K562 (cell line): ENCODE results near the gene DNM1. TPM values are rescaled to one million over a fixed set of nuclear protein-coding genes. Genes with fewer than 3 reads are reported as not detected.
A peak's percentile ranks its signal among the peaks of the same experiment; 100 is the strongest.

Experiments
- ATF1 ChIP-seq, 2 experiments: fragments of 450-650 bp in 1 of 2; IDR thresholded peaks; 2 replicates each; pipeline ENCODE4 v1.6.1; 2016; ENCODE audit warnings: missing compliant biosample characterization in 1 of 2, missing genetic modification characterization in 1 of 2
- BRF2 ChIP-seq: IDR thresholded peaks from 3 replicates; pipeline ENCODE4 v1.6.1; 2011; ENCODE audit warnings: borderline replicate concordance, mild to moderate bottlenecking; ENCODE audit not compliant: insufficient read length, insufficient read depth
- CHD1 ChIP-seq: fragments of 200-600 bp; sonication (generic); IDR thresholded peaks from one replicate; pipeline ENCODE4 v1.6.1; 2012; ENCODE audit warnings: mild to moderate bottlenecking, moderate library complexity, low read length, inconsistent platforms
- ETS1 ChIP-seq: conservative IDR thresholded peaks from 2 replicates; pipeline ENCODE4 v1.6.1; 2011; ENCODE audit warnings: low read depth, mild to moderate bottlenecking, low read length; ENCODE audit not compliant: control insufficient read depth
- EZH2 ChIP-seq: IDR thresholded peaks from 2 replicates; pipeline ENCODE4 v1.6.1; 2012; ENCODE audit warnings: low read depth, mild to moderate bottlenecking, inconsistent platforms, low read length, borderline replicate concordance
- FOXA1 ChIP-seq: fragments of 450-650 bp; IDR thresholded peaks from 2 replicates; pipeline ENCODE4 v1.6.1; 2016; ENCODE audit warnings: mild to moderate bottlenecking, borderline replicate concordance
- FOXK1 ChIP-seq: sonication (generic); formaldehyde crosslinking; IDR thresholded peaks from 2 replicates; pipeline ENCODE4 v1.8.0; 2022; ENCODE audit warnings: missing genetic modification reagents, mild to moderate bottlenecking, borderline replicate concordance
- JUNB ChIP-seq: fragments of 450-650 bp; formaldehyde crosslinking; conservative IDR thresholded peaks from 2 replicates; pipeline ENCODE4 v1.4.0; 2020; ENCODE audit warnings: mild to moderate bottlenecking
- KLF13 ChIP-seq: fragments of 450-650 bp; IDR thresholded peaks from 2 replicates; pipeline ENCODE4 v1.6.1; 2016; ENCODE audit warnings: missing genetic modification characterization, low read depth, mild to moderate bottlenecking, missing compliant biosample characterization, moderate library complexity, borderline replicate concordance
- MAX ChIP-seq: sonication (generic); formaldehyde crosslinking; IDR thresholded peaks from 2 replicates; pipeline ENCODE4 v1.9.0; 2022; ENCODE audit warnings: mild to moderate bottlenecking, missing genetic modification reagents
- NEUROD1 ChIP-seq: fragments of 150-350 bp; IDR thresholded peaks from 2 replicates; pipeline ENCODE4 v1.6.1; 2014; ENCODE audit warnings: borderline replicate concordance, low read length, low read depth; ENCODE audit not compliant: partially characterized antibody
- SIX5 ChIP-seq, 2 experiments: IDR thresholded peaks; 2 replicates each; pipeline ENCODE4 v1.6.1; 2011; ENCODE audit warnings: low read length in 2 of 2, borderline replicate concordance in 1 of 2, low read depth in 1 of 2, mild to moderate bottlenecking in 1 of 2, moderate library complexity in 1 of 2; ENCODE audit not compliant: insufficient read depth in 1 of 2
- ZNF77 ChIP-seq: fragments of 250-450 bp; sonication (Bioruptor Pico); IDR thresholded peaks from 2 replicates; pipeline ENCODE4 v1.5.0; 2020
- polyA plus RNA-seq, 8 experiments: library from polyadenylated mRNA; depleted of rRNA in 4 of 8; stranded (reverse) in 5 of 8; unstranded in 3 of 8; fragments of >200 nt; fragmentation: Nextera tagmentation in 2 of 8; fragmentation: Illumina TruSeq in 1 of 8; extraction: Ambion mirVana in 2 of 8; extraction: Trizol in 1 of 8; gene quantifications; 2 replicates each; pipeline versions ENCODE4 v1.2.1 to v1.2.3, GENCODE V29; 2011 to 2014; ENCODE audit warnings: inconsistent platforms in 1 of 8, missing spikeins in 1 of 8
- total RNA-seq, 7 experiments: library from RNA; depleted of rRNA in 6 of 7; stranded (reverse); fragments of >200 nt in 6 of 7; fragmentation: Illumina TruSeq in 2 of 7; extraction: Trizol in 2 of 7; gene quantifications; 2 replicates each; pipeline versions ENCODE4 v1.2.1 to v1.2.3, GENCODE V29; 2011 to 2021; ENCODE audit warnings: low replicate concordance in 1 of 7
- TF ChIP-seq, protein P1 (sequence below): fragments of 250-450 bp; sonication (Bioruptor Pico); IDR thresholded peaks from 2 replicates; pipeline ENCODE4 v1.5.0; 2021
- TF ChIP-seq, protein P2 (sequence below): fragments of 450-650 bp; IDR thresholded peaks from 2 replicates; pipeline ENCODE4 v1.7.1; 2018; ENCODE audit warnings: mild to moderate bottlenecking, low read depth; ENCODE audit not compliant: partially characterized antibody

Gene DNM1
- total and polyA plus RNA-seq, 9 of the 15 experiments (the other 6 are each of a cell fraction or from before 2014, with no cell fraction given) = 0.39 to 23.1 (median 9.1) TPM

DNA sequence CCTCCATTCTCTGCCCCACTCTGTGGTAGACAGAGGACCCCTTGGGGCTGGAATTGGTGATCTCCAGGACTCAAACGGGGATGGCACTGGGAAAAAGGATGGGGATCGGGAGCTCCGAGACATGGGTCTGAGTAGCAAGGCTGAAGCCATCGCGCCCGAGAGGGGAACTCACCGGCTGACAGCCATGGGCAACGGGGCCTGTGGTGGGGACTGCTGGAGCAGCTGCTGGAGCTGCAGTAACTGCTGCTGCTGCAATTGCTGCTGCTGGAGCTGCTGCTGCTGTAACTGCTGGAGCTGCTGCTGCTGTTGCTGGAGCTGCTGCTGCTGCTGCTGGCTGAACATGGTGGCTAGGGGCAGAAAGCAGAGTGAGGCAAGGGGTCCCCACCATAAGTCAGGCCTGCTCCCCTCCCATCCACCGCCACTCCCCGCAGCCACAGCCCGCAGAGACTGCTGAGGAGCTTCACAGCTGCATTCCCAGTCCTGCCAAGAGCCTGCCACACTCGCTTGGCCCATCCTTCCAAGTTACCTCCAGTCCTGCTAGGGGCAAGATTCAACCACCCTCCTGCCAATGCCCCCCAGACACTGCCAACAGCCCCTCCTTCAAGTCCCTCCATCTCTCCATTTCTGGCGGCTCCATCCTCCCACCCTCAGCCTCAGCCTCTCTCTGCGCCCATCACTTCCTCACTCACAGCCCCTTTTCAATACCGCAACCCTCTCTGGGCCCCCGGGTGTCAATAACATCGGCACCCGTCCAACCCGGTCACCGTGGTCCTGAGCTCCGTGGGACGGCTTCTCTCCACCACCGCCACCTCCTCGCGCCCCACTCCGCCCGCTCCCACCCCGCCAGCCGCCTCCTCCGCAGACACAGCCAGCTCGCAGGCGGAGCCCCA lies 12.4 kb upstream of the DNM1 start (continued):
- TF ChIP-seq EZH2 (no peak), FOXA1 (no peak), FOXK1 (CRISPR knock-in tag) (no peak), ATF1 (CRISPR knock-in tag; IDR thresholded peaks at IDR 0.05) (no peak), ATF1 (tag; IDR thresholded peaks at IDR 0.05) (no peak), ETS1 (peak; percentile 56; the same call in 1 of the 2 replicates), NEUROD1 (no peak), MAX (CRISPR knock-in tag) (no peak), KLF13 (tag) (0 out of 2 replicates have a peak, but pooled peaks have one; percentile 21), BRF2 (no peak), CHD1 (peak; percentile 4), SIX5 (IDR thresholded peaks at IDR 0.05; ENCODE audit: borderline replicate concordance in 1 of 2, insufficient read depth in 1 of 2, low read depth in 1 of 2, low read length in 2 of 2) (no peak), ZNF77 (CRISPR knock-in tag) (no peak), JUNB (CRISPR knock-in tag) (no peak; the same call in 1 of the 2 replicates)
- TF ChIP-seq, protein P1, sequence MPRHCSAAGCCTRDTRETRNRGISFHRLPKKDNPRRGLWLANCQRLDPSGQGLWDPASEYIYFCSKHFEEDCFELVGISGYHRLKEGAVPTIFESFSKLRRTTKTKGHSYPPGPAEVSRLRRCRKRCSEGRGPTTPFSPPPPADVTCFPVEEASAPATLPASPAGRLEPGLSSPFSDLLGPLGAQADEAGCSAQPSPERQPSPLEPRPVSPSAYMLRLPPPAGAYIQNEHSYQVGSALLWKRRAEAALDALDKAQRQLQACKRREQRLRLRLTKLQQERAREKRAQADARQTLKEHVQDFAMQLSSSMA (CRISPR knock-in tag) = no peak
- TF ChIP-seq, protein P2, sequence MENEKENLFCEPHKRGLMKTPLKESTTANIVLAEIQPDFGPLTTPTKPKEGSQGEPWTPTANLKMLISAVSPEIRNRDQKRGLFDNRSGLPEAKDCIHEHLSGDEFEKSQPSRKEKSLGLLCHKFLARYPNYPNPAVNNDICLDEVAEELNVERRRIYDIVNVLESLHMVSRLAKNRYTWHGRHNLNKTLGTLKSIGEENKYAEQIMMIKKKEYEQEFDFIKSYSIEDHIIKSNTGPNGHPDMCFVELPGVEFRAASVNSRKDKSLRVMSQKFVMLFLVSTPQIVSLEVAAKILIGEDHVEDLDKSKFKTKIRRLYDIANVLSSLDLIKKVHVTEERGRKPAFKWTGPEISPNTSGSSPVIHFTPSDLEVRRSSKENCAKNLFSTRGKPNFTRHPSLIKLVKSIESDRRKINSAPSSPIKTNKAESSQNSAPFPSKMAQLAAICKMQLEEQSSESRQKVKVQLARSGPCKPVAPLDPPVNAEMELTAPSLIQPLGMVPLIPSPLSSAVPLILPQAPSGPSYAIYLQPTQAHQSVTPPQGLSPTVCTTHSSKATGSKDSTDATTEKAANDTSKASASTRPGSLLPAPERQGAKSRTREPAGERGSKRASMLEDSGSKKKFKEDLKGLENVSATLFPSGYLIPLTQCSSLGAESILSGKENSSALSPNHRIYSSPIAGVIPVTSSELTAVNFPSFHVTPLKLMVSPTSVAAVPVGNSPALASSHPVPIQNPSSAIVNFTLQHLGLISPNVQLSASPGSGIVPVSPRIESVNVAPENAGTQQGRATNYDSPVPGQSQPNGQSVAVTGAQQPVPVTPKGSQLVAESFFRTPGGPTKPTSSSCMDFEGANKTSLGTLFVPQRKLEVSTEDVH = no peak
